Heart left ventricle (tissue), 13 donors: ENCODE results near the gene ATP2B2.

Experiments
- CTCF ChIP-seq, 12 donors: fragments of 200-600 bp; sonication (generic) in 4 of 12; IDR thresholded peaks; one replicate each; pipeline versions ENCODE4 v1.5.0 to v1.8.0; 2018 to 2022; ENCODE audit warnings: antibody characterized with exemption in 12 of 12, mild to moderate bottlenecking in 5 of 12
- POLR2A ChIP-seq, 2 donors: fragments of 450-650 bp; IDR thresholded peaks; one replicate each; pipeline ENCODE4 v1.6.1; 2017; ENCODE audit warnings: antibody characterized with exemption in 2 of 2, mild to moderate bottlenecking in 2 of 2, moderate library complexity in 2 of 2
- donor health status: ischemic (EF 13 %, LVEDD 7.1; RV severe dilation, severe dysfunction).
- donor health status: DM: no; HTN: yes; CAD: no.
- donor health status: DM: no; HTN: no; CAD: no.
- donor health status: ischemic (EF 25% LVEDD 6.9; RV normal size, moderate dysfunction).
- donor health status: ischemic (EF 25% LVEDD 5.7; RV mildly dilated, moderate dysfunction).
- donor health status: ischemic (EF 35%, LVEDD 5.7; RV mildly dilated, moderate dysfunction).
- donor health status: nonischemic (EF 11% LVEDD 7.7; RV severe dilation, severe dysfunction).
- donor health status: DM: yes; HTN: yes; CAD: no.
- donor health status: PGD.
- donor health status: ischemic (EF 29% LVEDD 5.4; RV normal size, mild dysfunction).
- donor health status: nonischemic (EF 23%, LVEDD 6.1; RV moderate dilation, normal function).

- no peak for TF ChIP-seq CTCF (IDR thresholded peaks at IDR 0.05)
- TF ChIP-seq POLR2A (IDR thresholded peaks at IDR 0.05): no peak
These were observed 167.3 kb downstream of the ATP2B2 start for GRCh38 chr3:10338164-10338470.
